Natural killer cell (primary cell): ENCODE data around the gene KRTAP5-5. TPM values are rescaled to one million over a fixed set of nuclear protein-coding genes. Genes with fewer than 3 reads are reported as not detected.

Experiments used
- ATAC-seq, 3 donors: fragments of 150-1000 bp in 2 of 3; fragments of 200-7000 bp in 1 of 3; cut with Tn5 transposase; 1 replicate in 1 of 3; 2 replicates in 2 of 3; pipeline ENCODE4 v1.10.0; 2021; ENCODE audit warnings: mild to moderate bottlenecking in 2 of 3, moderate library complexity in 2 of 3
- DNase-seq, 2 donors: peaks; one replicate each; pipeline versions ENCODE4 v3.0.0 to v3.0.0-alpha.2; 2013 to 2021; ENCODE audit warnings: mixed read lengths in 1 of 2
- H3K27ac ChIP-seq: one replicate; pipeline ENCODE4 v1.5.1; 2013; ENCODE audit warnings: mild to moderate bottlenecking, low read length
- H3K27me3 ChIP-seq: one replicate; pipeline ENCODE4 v1.6.1; 2013; ENCODE audit warnings: low read length; ENCODE audit not compliant: control insufficient read depth, insufficient read depth
- H3K36me3 ChIP-seq: one replicate; pipeline ENCODE4 v1.6.1; 2013; ENCODE audit warnings: low read length; ENCODE audit not compliant: control insufficient read depth, insufficient read depth
- H3K4me1 ChIP-seq: one replicate; pipeline ENCODE4 v1.6.1; 2013; ENCODE audit warnings: low read length; ENCODE audit not compliant: control insufficient read depth, insufficient read depth
- H3K4me3 ChIP-seq: one replicate; pipeline ENCODE4 v1.5.1; 2013; ENCODE audit warnings: low read length
- H3K9me3 ChIP-seq: one replicate; pipeline ENCODE4 v1.6.1; 2013; ENCODE audit warnings: low read length; ENCODE audit not compliant: control insufficient read depth, insufficient read depth
- H3K27ac Mint-ChIP-seq, 2 donors: one replicate each; pipeline ENCODE4 v1.8.0; 2022; ENCODE audit warnings: mild to moderate bottlenecking in 2 of 2, mixed read lengths in 2 of 2, moderate library complexity in 1 of 2
- H3K27me3 Mint-ChIP-seq, 2 donors: one replicate each; pipeline ENCODE4 v1.8.0; 2022; ENCODE audit warnings: low read depth in 2 of 2, mixed read lengths in 2 of 2
- H3K36me3 Mint-ChIP-seq: one replicate; pipeline ENCODE4 v1.8.0; 2022; ENCODE audit warnings: mixed read lengths
- H3K4me1 Mint-ChIP-seq, 2 donors: one replicate each; pipeline ENCODE4 v1.8.0; 2022; ENCODE audit warnings: mixed read lengths in 2 of 2
- H3K4me3 Mint-ChIP-seq: one replicate; pipeline ENCODE4 v1.8.0; 2022; ENCODE audit warnings: mild to moderate bottlenecking, moderate library complexity, mixed read lengths
- H3K9me3 Mint-ChIP-seq, 2 donors: one replicate each; pipeline ENCODE4 v1.8.0; 2022; ENCODE audit warnings: mixed read lengths in 2 of 2
- WGBS: methylation state at CpG from one replicate; pipeline ENCODE4 v1.1.7; 2013; ENCODE audit warnings: missing lambda C conversion rate; ENCODE audit not compliant: insufficient coverage; 5-methylcytosine and 5-hydroxymethylcytosine counted together
- intact Hi-C: fragments of 100-400 bp; cut with micrococcal nuclease; formaldehyde crosslinking; loops from one replicate; pipeline ENCODE4 v1.14.2; 2022
- total RNA-seq, 4 donors: library from RNA; stranded (reverse); fragments of 120-200 nt in 1 of 4; gene quantifications; one replicate each; pipeline versions ENCODE4 v1.2.3 to v1.2.4, GENCODE V29; 2013 to 2022
- TF ChIP-seq, protein P1 (sequence below): fragments of 200-600 bp; IDR thresholded peaks from one replicate; pipeline ENCODE4 v1.8.0; 2022; ENCODE audit warnings: antibody characterized with exemption

The KRTAP5-5 gene
- total RNA-seq, 3 donors from 2014 or later (not counting 1 experiment from before 2014, with no cell fraction given), result not detected

DNA sequence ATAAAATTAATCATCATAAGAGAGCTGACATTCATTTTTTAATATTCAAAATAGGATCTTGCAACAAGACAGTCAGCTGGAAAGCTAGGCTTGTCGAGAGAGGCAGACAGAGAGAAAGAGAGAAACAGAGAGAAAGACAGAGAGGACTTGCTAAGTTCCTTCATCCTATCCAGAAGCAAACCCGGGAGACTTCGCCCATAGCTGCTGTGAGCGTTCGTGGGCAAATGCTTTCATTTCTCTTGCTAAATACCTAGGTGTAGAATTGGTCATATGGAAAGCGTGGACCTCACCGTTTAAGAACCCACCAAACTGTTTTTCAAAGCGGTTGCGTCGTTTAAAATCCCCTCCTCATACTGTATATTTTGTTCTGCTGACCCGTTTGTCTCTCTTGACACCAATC is 42.1 kb downstream of the KRTAP5-5 start:
- H3K36me3 ChIP-seq, result no peaks in the 10 kb centered on the region
- no peak overlapping the region for H3K27ac ChIP-seq
- WGBS, result 73% methylated on average over 11 of the region's 11 CpGs

DNA sequence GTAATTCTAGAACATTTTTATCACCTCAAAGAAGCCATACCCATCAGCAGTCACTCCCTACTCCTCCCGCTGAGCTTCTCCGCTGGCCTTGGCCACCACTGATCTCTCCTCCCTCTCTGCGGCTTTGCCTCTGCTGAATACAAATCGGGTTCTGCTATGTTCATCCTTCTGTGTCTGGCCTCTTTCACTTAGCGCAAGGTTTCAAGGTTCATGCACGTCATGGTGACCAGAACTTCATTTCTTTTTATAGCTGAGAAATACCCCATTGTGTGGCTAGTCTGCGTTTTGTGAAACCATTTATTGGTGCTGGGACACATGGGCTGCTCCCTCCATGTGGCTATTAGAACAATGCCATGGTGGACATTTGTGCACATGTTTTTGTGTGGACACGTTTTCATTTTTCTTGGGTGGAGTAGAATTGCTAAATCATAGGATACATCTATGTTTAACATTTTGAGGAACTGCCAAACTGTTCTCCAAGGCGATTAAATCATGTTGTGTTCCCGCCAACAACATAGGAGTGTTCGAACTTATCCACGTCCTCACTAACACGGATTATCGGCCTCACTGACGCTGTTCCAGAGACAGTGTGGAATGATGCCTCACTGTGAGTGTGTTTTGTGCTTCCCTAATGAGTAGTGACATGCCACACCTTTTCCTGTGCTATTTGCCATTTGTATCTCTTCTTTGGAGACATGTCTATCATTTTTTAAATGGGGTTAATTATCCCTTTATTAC is 43.2 kb downstream of the KRTAP5-5 start:
- H3K27ac ChIP-seq, result no peak overlapping the region
- H3K9me3 ChIP-seq, result peaks cover 7% of the 10 kb centered on the region
- peaks cover 54 to 63% of the 10 kb centered on the region in 2 donors for H3K27me3 Mint-ChIP-seq
- H3K4me3 ChIP-seq, result no peak overlapping the region
- H3K36me3 Mint-ChIP-seq, result no peaks in the 10 kb centered on the region
- H3K9me3 Mint-ChIP-seq, result no peaks in the 10 kb centered on the region
- intact Hi-C loops, result no loop called here
- H3K36me3 ChIP-seq, result no peaks in the 10 kb centered on the region
- no peak overlapping the region for H3K27ac Mint-ChIP-seq
- ATAC-seq (no peak), DNase-seq (no peak)
- H3K4me1 ChIP-seq, result peaks cover 23% of the 10 kb centered on the region
- TF ChIP-seq, protein P1, sequence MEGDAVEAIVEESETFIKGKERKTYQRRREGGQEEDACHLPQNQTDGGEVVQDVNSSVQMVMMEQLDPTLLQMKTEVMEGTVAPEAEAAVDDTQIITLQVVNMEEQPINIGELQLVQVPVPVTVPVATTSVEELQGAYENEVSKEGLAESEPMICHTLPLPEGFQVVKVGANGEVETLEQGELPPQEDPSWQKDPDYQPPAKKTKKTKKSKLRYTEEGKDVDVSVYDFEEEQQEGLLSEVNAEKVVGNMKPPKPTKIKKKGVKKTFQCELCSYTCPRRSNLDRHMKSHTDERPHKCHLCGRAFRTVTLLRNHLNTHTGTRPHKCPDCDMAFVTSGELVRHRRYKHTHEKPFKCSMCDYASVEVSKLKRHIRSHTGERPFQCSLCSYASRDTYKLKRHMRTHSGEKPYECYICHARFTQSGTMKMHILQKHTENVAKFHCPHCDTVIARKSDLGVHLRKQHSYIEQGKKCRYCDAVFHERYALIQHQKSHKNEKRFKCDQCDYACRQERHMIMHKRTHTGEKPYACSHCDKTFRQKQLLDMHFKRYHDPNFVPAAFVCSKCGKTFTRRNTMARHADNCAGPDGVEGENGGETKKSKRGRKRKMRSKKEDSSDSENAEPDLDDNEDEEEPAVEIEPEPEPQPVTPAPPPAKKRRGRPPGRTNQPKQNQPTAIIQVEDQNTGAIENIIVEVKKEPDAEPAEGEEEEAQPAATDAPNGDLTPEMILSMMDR, result no peak
- WGBS, result 83% methylated on average over 15 of the region's 15 CpGs
- peaks cover 34% of the 10 kb centered on the region for H3K27me3 ChIP-seq
- no peak overlapping the region for H3K4me3 Mint-ChIP-seq
- peaks cover 0 to 20% of the 10 kb centered on the region in 2 donors for H3K4me1 Mint-ChIP-seq

More for the DNA sequence above, 42.1 kb downstream of the KRTAP5-5 start:
- peaks cover 48 to 57% of the 10 kb centered on the region in 2 donors for H3K27me3 Mint-ChIP-seq
- no peak overlapping the region for H3K27ac Mint-ChIP-seq
- TF ChIP-seq, protein P1, result no peak
- H3K36me3 Mint-ChIP-seq, result no peaks in the 10 kb centered on the region
- intact Hi-C loops, result no loop called here
- peaks cover 0 to 20% of the 10 kb centered on the region in 2 donors for H3K4me1 Mint-ChIP-seq
- H3K27me3 ChIP-seq, result peaks cover 35% of the 10 kb centered on the region
- no peak overlapping the region for H3K4me3 Mint-ChIP-seq
- no peak for ATAC-seq
- H3K4me3 ChIP-seq, result no peak overlapping the region
- DNase-seq, result no peak
- no peaks in the 10 kb centered on the region for H3K9me3 Mint-ChIP-seq
- peaks cover 7% of the 10 kb centered on the region for H3K9me3 ChIP-seq
- H3K4me1 ChIP-seq, result peaks cover 23% of the 10 kb centered on the region

DNA sequence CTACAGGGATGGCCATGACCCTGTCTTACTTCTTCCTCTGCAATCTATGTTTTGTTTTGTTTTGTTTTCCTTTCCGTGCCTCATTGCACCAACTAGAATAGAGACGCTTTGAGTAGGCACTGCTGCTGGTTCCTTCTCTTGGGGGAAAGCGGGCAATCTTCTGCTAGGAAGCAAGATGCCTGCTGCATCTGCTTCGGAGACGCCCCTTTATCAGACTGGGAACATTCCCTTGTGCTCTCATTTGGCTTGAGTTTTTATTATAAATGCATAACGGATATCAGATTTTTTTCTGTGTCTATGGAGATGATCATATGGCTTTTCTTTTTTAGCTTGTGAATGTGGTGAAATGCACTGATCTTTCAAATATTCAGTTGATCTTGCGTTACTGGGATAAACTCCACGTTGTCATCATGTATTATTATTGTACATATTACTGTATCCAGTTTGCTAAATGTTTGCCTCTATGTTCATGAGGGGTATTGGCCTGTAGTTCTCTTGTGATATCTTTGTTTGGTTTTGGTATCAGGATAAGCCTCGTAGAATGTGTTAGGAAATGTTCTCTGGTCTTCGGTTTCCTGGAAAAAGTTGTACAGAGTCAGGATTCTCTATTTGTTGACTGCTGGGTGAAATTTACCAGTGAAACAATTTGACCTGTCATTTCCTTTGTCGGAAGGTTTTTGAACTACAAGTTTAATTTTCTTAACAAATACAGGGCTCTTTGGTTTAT is 44.0 kb downstream of the KRTAP5-5 start:
- H3K9me3 Mint-ChIP-seq, result no peaks in the 10 kb centered on the region
- TF ChIP-seq, protein P1, result no peak
- peaks cover 7% of the 10 kb centered on the region for H3K9me3 ChIP-seq
- ATAC-seq (no peak), DNase-seq (no peak)
- H3K4me3 ChIP-seq, result no peak overlapping the region
- peaks cover 51 to 59% of the 10 kb centered on the region in 2 donors for H3K27me3 Mint-ChIP-seq
- WGBS, result 68% methylated on average over 9 of the region's 11 CpGs
- peaks cover 26% of the 10 kb centered on the region for H3K27me3 ChIP-seq
- H3K27ac ChIP-seq, result no peak overlapping the region
- peaks cover 0 to 14% of the 10 kb centered on the region in 2 donors for H3K4me1 Mint-ChIP-seq
- peaks cover 15% of the 10 kb centered on the region for H3K4me1 ChIP-seq
- H3K36me3 ChIP-seq, result no peaks in the 10 kb centered on the region
- no peak overlapping the region for H3K27ac Mint-ChIP-seq
- H3K36me3 Mint-ChIP-seq, result no peaks in the 10 kb centered on the region
- H3K4me3 Mint-ChIP-seq, result no peak overlapping the region
- intact Hi-C loops, result no loop called here
